HG02642 (cell line): ENCODE data around the gene BRD1.

ENCODE experiments used
- ATAC-seq: cut with Tn5 transposase; IDR thresholded peaks from one replicate; pipeline ENCODE4 v1.9.1; 2021; ENCODE audit warnings: mild to moderate bottlenecking; ENCODE audit not compliant: unreplicated experiment, poor library complexity

BRD1 gene

DNA sequence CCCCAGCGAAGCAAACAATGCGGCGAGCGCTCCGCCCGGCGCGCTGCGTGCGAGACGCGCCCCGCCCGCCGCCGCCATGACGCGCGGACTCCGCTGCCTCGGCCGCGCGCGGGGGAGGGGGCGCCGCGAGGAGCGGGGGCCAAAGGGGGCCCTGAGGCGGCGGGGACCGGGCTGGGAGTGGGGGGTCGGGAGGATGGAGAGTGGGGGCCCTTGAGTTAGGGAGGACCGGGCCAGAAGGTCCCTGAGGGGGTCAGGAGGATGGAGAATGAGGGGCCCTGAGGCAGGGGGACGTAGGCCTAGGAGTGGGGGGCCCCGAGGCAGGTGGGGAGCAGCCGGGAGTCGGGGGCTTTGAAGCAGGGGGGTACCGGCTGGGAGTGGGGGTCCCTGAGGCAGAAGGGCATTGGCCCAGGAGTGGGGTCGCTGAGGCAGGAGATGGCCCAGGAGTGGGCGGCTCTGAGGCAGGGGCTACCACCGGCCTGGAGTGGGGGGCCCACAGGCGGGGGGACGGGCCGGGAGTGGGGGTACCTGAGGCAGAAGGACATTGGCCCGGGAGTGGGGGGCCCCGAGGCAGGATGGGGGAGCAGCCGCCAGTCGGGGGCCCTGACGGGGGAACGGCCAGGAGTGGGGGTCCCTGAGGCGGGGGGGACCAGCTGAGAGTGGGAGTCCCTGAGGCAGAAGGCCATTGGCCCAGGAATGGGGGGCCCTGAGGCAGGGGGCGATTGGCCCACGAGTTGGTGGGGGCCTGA, at the start of gene BRD1:
Gene BRD1 (minus strand): TSS at position 21 of the 746 bp plus-strand sequence. CDS start 3,556 bp downstream, outside the sequence.
- ATAC-seq, result peak; percentile 40

GRCh38 chr22:49873228-49873940, 45.7 kb upstream of the BRD1 start:
- no peak for ATAC-seq

GRCh38 chr22:49872347-49872746, 44.7 kb upstream of the BRD1 start:
- no peak for ATAC-seq

DNA sequence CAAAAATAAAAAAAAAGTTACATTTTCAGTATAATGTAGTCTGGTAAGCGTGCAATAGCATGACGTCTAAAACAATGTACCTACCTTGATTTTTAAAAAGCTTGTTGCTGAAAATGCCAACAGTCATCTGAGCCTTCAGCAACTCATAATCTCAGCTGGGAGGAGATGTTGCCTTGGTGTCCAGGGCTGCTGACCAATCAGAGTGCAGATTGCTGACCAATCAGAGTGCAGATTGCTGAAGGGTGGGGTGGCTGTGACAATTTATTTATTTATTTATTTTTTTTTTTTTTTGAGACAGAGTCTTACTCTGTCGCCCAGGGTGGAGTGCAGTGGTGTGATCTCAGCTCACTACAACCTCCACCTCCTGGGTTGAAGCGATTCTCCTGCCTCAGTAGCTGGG, 43.8 kb upstream of the BRD1 start:
- no peak for ATAC-seq

DNA sequence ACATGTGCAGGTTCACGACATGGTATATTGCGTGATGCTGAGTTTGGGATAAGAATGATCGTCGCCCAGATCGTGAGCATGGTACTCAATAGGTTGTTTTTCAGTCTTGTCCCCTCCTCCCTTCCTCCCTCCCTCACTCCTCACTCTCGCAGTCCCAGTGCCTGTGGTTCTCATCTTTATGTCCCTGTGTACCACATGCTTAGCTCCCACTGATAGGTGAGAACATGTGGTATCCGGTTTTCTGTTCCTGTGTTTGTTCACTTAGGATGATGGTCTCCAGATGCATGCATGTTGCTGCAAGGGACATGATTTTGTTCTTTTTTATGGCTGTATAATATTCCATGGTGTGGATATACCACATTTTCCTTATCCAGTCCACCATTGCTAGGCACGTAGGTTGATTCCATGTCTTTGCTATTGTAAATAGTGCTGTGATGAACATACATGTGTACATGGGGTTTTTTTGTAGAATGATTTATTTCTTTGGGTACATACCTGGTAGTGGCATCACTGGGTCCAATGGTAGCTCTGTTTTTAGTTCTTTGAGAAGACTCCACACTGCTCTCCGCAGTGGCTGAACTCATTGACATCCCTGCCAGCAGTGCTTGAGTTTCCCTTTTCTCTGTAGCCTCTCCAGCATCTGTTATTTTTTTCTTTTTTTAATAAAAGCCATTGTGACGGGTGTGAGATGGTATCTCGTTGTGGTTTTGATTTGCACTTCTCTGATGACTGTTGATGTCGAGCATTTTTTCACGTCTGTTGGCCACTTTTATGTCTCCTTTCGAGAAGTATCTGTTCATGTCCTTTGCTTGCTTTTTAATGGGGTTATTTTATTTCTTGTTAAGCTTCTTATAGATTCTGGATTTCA, 42.4 kb upstream of the BRD1 start:
- no peak for ATAC-seq

GRCh38 chr22:49869086-49869830, 41.6 kb upstream of the BRD1 start:
- no peak for ATAC-seq

DNA sequence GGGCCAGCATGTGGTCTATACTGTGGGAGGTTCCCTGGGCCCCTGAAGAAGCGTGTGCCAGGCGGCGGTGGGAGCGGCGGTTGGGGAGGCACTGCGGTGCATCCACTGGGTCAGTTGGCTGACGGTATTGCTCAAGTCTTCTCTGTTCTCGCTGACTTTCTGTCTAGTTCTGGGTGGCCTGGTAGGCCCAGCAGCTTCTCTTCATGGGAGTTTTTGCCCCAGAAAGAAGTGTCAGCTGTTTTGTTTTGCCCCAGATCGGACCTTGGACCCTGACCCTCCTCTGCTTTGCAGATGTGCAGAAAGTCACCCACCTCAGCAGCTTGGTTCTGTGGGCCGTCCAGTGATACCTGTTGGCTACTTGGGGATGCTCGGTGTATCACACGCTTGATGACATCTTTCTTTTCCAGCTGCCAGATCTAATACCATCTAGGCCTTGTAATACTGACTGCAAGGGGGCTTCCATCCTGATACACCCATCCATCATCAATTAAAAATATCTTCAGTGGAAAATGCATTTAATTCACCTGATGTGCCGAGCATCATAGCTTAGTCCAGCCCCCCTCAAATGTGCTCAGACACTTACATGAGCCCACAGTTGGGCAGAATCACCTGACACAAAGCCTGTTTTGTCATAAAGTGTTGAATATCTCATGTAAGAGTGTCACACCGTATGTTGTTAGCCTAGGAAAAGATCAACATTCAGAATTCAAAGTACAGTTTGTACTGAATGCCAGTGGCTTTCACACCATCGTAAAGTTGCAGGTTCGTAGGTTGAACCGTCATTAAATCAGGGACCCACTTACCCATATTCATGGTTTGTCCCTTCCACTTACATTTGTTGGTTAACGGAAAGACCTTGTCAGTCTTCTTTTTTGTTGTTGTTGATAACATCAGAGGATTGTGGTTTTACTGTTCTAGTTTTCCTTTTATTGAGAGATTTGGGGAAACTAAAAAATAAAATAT, 39.9 kb upstream of the BRD1 start:
- no peak for ATAC-seq

DNA sequence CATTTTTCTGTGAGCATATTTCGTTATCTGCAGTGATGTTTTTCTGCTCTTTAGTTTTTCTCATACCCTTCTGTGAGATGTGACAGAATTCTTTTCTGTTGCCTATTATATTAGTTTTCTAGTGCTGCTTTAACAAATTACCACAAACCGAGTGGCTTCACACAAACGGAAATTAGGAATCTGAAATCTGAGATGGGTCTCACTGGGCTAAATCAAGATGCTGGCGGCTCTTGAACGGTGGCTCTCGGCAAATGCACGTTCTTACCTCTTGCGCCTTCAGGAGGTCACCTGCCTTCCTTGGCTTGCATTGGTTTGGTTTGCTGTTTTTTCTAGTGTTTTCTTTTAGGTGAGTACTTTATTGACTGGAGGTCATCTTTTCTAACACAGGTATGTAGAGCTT, 39.0 kb upstream of the BRD1 start:
- ATAC-seq, result no peak

GRCh38 chr22:49866134-49866533, 38.5 kb upstream of the BRD1 start:
- no peak for ATAC-seq

GRCh38 chr22:49865156-49865555, 37.5 kb upstream of the BRD1 start:
- ATAC-seq, result no peak

DNA sequence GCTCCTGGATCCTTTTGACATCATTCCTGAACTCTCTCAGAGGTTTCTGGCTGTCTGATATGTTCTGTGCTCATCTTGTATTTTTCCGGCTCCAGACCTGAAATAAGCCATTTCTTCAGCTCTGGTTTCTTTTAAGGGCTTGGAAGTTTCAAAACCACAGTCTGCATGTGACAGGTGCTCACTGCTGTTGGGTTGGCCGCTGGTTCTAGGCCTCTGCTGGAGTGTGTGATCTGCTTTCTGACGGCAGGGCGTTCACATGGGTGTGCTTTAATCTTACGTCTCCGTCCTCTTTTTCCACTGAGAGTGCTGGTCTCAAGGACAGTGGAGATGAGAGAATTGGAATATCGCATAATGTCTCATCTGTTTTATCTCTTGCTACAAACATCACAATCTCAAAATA, 36.3 kb upstream of the BRD1 start:
- no peak for ATAC-seq

GRCh38 chr22:49862496-49862776, 34.8 kb upstream of the BRD1 start:
- no peak for ATAC-seq

DNA sequence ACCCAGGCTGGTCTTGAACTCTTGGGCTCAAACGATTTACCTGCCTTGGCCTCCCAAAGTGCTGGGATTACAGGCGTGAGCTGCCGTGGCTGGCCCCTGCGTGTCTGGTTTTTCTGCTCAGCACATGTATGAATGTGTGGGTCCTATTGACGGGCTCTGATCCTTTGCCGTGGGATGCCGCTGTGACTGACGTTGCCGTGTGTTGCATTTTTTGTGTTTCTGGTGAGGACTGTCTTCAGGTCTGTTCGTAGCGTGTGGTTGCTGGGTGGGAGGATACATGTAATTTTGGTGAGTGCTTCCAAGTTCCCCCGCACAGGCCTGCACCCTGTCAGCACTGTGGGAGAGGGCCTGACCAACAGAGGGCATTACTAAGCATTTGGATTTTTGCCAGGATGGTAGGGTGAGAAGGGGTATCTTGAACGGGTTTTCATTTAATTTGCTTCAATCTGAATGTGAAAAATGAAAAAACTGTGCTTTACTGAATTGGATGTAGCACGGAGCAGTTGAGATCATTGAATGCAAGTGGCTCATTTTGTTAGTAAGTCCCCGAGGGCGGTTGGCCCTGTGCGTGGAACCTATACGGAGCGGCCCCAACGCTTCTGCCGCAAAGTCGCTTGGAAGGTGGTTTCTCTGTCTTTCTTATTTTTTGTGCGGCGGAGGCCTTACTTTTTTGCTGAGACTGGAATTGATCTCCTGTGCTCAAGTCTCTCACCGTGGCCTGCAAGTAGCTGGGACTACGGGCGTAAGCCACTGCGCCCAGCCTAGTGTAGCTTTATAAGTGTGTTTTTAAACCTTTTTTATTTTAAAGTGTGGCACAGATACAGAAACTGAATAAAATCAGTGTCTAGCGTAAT, 34.2 kb upstream of the BRD1 start:
- ATAC-seq, result no peak

- no peak for ATAC-seq
Observed at GRCh38 chr22:49858827-49859226, 31.2 kb upstream of the BRD1 start.

DNA sequence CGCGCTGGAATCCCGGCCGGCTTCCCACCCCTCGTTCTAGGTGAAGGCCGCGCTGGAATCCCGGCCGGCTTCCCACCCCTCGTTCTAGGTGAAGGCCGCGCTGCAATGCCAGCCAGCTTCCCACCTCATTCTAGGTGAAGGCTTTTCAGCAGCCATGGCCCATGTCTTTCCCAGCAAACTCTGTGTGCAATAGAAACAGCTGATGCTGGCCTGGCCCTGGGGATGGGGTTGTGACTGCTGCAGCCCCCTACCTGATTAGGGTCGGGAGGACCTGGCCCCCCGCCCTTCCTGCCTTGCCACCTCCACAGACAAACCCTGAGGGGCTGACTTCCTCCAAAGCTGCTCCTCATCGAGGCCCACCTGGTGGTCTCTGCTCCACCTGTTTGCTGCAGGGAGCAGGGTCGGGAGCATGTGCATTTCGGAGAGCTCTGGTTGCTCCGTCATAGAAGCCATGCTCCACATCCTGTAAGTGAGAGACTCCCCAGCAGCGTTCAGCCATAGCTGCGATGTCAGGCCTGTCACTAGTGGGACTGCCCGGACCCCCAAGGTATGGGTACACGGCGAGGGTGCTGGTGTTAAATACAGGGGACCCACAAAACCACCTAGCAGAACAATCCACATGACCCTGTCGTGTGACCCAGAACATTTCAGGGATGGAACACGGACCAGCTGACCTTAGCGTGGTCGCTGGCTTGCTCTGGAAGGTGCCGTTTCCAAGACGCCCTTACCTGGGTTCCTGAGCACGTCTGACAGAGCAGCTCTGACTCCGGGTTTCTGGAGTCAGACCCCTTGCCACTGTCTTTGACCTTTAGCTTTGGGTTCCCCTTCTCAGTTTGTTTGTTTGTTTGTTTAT, 29.3 kb upstream of the BRD1 start:
- no peak for ATAC-seq

DNA sequence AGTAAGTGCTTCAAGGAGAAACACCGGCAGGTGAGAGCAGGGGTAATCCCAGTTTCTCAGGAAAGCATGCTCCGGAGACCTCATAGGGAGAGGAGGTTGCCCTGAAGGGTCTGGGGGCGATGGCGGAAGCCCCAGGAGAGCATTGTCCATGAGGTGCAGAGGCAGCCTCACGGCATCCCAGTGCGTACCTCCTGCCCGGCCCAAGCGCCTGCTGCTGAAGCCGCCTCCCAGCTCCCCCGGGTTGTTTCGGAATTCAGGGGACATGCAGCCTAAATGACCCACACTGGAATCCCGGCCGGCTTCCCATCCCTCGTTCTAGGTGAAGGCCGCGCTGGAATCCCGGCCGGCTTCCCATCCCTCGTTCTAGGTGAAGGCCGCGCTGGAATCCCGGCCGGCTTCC, 28.7 kb upstream of the BRD1 start:
- ATAC-seq, result no peak

- ATAC-seq, result no peak
Observed at GRCh38 chr22:49855251-49855911, 27.7 kb upstream of the BRD1 start.
